ENCODE results near the gene DPP6.

Gene DPP6

GRCh38 chr7:154217688-154218340 is 165.6 kb downstream of the DPP6 start:
- H3K36me3 ChIP-seq (ENCODE audit: control insufficient read depth in 1 of 2, insufficient read depth in 2 of 2, low read length in 2 of 2): no peaks in the 10 kb centered on the region
- no peak overlapping the region for H3K27ac ChIP-seq (ENCODE audit: low read depth, low read length)

DNA sequence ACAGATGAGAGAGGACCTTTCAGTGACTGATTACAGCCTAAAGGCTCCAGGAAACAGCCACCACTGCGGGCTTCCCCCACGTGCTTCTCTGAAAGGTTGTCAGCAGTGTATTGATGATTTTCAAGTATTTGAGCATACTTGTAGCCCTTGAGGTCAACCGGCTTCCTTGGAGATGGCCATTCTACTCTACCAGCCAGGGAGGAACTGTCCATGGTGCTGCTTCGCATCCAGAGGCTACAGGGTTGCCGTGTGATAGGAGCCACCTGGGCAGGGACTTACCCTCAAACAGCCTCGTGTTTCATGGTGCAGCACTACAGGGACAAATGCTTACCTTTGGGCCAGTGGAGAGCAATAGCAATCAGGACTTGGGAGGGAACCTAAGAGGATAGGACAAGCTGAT is 179.5 kb downstream of the DPP6 start:
- H3K27me3 ChIP-seq (ENCODE audit: control insufficient read depth in 1 of 2, insufficient read depth in 2 of 2, low read length in 2 of 2): no peaks in the 10 kb centered on the region
- no peaks in the 10 kb centered on the region for H3K4me1 ChIP-seq (ENCODE audit: control insufficient read depth in 1 of 2, insufficient read depth in 2 of 2, low read length in 2 of 2)
- H3K4me3 ChIP-seq (ENCODE audit: low read depth in 1 of 2, low read length in 2 of 2): no peak overlapping the region
- no peaks in the 10 kb centered on the region for H3K36me3 ChIP-seq (ENCODE audit: control insufficient read depth in 1 of 2, insufficient read depth in 2 of 2, low read length in 2 of 2)
- no peak overlapping the region for H3K9ac ChIP-seq (ENCODE audit: low read depth in 1 of 2, low read length in 2 of 2)
- H3K9me3 ChIP-seq (ENCODE audit: control insufficient read depth in 1 of 2, low read length in 2 of 2): peaks cover 23 to 29% of the 10 kb centered on the region in 2 donors
- H3K27ac ChIP-seq (ENCODE audit: low read depth, low read length): no peak overlapping the region

More at GRCh38 chr7:154217688-154218340, 165.6 kb downstream of the DPP6 start:
- Histone ChIP-seq H3K4me1 (ENCODE audit: control insufficient read depth in 1 of 2, insufficient read depth in 2 of 2, low read length in 2 of 2) (no peaks in the 10 kb centered on the region), H3K9ac (ENCODE audit: low read depth in 1 of 2, low read length in 2 of 2) (no peak overlapping the region), H3K27me3 (ENCODE audit: control insufficient read depth in 1 of 2, insufficient read depth in 2 of 2, low read length in 2 of 2) (no peaks in the 10 kb centered on the region), H3K4me3 (ENCODE audit: low read depth in 1 of 2, low read length in 2 of 2) (no peak overlapping the region), H3K9me3 (ENCODE audit: control insufficient read depth in 1 of 2, low read length in 2 of 2) (peaks cover 22 to 28% of the 10 kb centered on the region in 2 donors)

- no peak overlapping the region for H3K27ac ChIP-seq (ENCODE audit: low read depth, low read length)
- no peak overlapping the region for H3K9ac ChIP-seq (ENCODE audit: low read depth in 1 of 2, low read length in 2 of 2)
- H3K4me1 ChIP-seq (ENCODE audit: control insufficient read depth in 1 of 2, insufficient read depth in 2 of 2, low read length in 2 of 2): no peaks in the 10 kb centered on the region
- H3K36me3 ChIP-seq (ENCODE audit: control insufficient read depth in 1 of 2, insufficient read depth in 2 of 2, low read length in 2 of 2): no peaks in the 10 kb centered on the region
- H3K27me3 ChIP-seq (ENCODE audit: control insufficient read depth in 1 of 2, insufficient read depth in 2 of 2, low read length in 2 of 2): no peaks in the 10 kb centered on the region
- peaks cover 28 to 30% of the 10 kb centered on the region in 2 donors for H3K9me3 ChIP-seq (ENCODE audit: control insufficient read depth in 1 of 2, low read length in 2 of 2)
- no peak overlapping the region for H3K4me3 ChIP-seq (ENCODE audit: low read depth in 1 of 2, low read length in 2 of 2)
Measured at GRCh38 chr7:154232700-154233099, 180.5 kb downstream of the DPP6 start.

GRCh38 chr7:154241988-154242387 is 189.8 kb downstream of the DPP6 start:
- Histone ChIP-seq H3K27me3 (ENCODE audit: control insufficient read depth in 1 of 2, insufficient read depth in 2 of 2, low read length in 2 of 2) (no peaks in the 10 kb centered on the region), H3K9me3 (ENCODE audit: control insufficient read depth in 1 of 2, low read length in 2 of 2) (peaks cover 17 to 19% of the 10 kb centered on the region in 2 donors), H3K4me1 (ENCODE audit: control insufficient read depth in 1 of 2, insufficient read depth in 2 of 2, low read length in 2 of 2) (no peaks in the 10 kb centered on the region), H3K9ac (ENCODE audit: low read depth in 1 of 2, low read length in 2 of 2) (no peak overlapping the region), H3K36me3 (ENCODE audit: control insufficient read depth in 1 of 2, insufficient read depth in 2 of 2, low read length in 2 of 2) (no peaks in the 10 kb centered on the region), H3K27ac (ENCODE audit: low read depth, low read length) (no peak overlapping the region), H3K4me3 (ENCODE audit: low read depth in 1 of 2, low read length in 2 of 2) (no peak overlapping the region)

- Histone ChIP-seq H3K4me3 (ENCODE audit: low read depth in 1 of 2, low read length in 2 of 2) (no peak overlapping the region), H3K4me1 (ENCODE audit: control insufficient read depth in 1 of 2, insufficient read depth in 2 of 2, low read length in 2 of 2) (no peaks in the 10 kb centered on the region), H3K27me3 (ENCODE audit: control insufficient read depth in 1 of 2, insufficient read depth in 2 of 2, low read length in 2 of 2) (no peaks in the 10 kb centered on the region)
Measured at GRCh38 chr7:154242709-154243108, 190.5 kb downstream of the DPP6 start.

DNA sequence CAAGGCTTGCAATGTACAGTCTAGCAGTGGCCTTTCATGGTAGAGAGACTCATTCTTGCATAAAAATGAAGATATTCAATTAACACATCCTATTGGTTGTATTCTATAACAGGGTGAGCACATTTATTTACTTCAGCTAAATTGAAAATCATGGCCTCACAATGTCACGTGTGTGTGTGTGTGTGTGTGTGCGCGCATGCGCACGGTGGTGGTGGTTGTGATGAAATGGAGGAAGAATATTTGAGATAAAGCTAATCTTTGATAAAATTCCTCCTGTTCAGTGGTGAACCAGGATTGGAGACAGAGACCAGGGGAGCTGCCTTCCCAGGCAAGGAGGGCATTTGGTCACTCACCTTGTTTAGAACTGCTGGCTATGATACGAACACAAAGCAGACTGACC is 199.8 kb downstream of the DPP6 start:
- Histone ChIP-seq H3K9me3 (ENCODE audit: control insufficient read depth in 1 of 2, low read length in 2 of 2) (peaks cover 0 to 6% of the 10 kb centered on the region in 2 donors), H3K9ac (ENCODE audit: low read depth in 1 of 2, low read length in 2 of 2) (no peak overlapping the region), H3K36me3 (ENCODE audit: control insufficient read depth in 1 of 2, insufficient read depth in 2 of 2, low read length in 2 of 2) (no peaks in the 10 kb centered on the region), H3K27me3 (ENCODE audit: control insufficient read depth in 1 of 2, insufficient read depth in 2 of 2, low read length in 2 of 2) (no peaks in the 10 kb centered on the region), H3K4me3 (ENCODE audit: low read depth in 1 of 2, low read length in 2 of 2) (no peak overlapping the region), H3K27ac (ENCODE audit: low read depth, low read length) (no peak overlapping the region), H3K4me1 (ENCODE audit: control insufficient read depth in 1 of 2, insufficient read depth in 2 of 2, low read length in 2 of 2) (no peaks in the 10 kb centered on the region)

More at GRCh38 chr7:154242709-154243108, 190.5 kb downstream of the DPP6 start:
- Histone ChIP-seq H3K36me3 (ENCODE audit: control insufficient read depth in 1 of 2, insufficient read depth in 2 of 2, low read length in 2 of 2) (no peaks in the 10 kb centered on the region), H3K27ac (ENCODE audit: low read depth, low read length) (no peak overlapping the region), H3K9ac (ENCODE audit: low read depth in 1 of 2, low read length in 2 of 2) (no peak overlapping the region), H3K9me3 (ENCODE audit: control insufficient read depth in 1 of 2, low read length in 2 of 2) (peaks cover 12 to 17% of the 10 kb centered on the region in 2 donors)

GRCh38 chr7:154253810-154254209 is 201.6 kb downstream of the DPP6 start:
- Histone ChIP-seq H3K4me1 (ENCODE audit: control insufficient read depth in 1 of 2, insufficient read depth in 2 of 2, low read length in 2 of 2) (no peaks in the 10 kb centered on the region), H3K27ac (ENCODE audit: low read depth, low read length) (no peak overlapping the region), H3K9me3 (ENCODE audit: control insufficient read depth in 1 of 2, low read length in 2 of 2) (peaks cover 0 to 12% of the 10 kb centered on the region in 2 donors), H3K36me3 (ENCODE audit: control insufficient read depth in 1 of 2, insufficient read depth in 2 of 2, low read length in 2 of 2) (no peaks in the 10 kb centered on the region), H3K27me3 (ENCODE audit: control insufficient read depth in 1 of 2, insufficient read depth in 2 of 2, low read length in 2 of 2) (no peaks in the 10 kb centered on the region), H3K9ac (ENCODE audit: low read depth in 1 of 2, low read length in 2 of 2) (no peak overlapping the region), H3K4me3 (ENCODE audit: low read depth in 1 of 2, low read length in 2 of 2) (no peak overlapping the region)

DNA sequence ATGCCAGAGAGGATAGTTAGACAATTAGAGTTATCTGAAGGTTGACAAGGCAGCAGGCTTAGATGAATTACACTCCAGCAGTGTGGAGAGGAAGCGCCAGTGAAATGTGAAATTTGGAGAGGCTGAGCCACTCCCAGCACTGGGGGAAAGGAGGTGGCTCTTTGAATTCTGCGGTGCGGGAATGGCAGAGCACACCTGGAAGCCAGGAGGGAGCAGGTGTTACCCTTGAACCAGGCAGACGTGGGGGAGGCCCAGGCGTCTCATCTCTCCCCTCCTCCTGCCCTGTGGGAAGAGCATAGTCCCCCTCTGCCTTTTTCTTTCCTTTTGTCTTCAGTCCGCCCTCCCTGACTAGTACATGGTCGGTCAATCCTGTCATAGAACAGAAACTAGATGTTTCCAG is 203.1 kb downstream of the DPP6 start:
- Histone ChIP-seq H3K27me3 (ENCODE audit: control insufficient read depth in 1 of 2, insufficient read depth in 2 of 2, low read length in 2 of 2) (no peaks in the 10 kb centered on the region), H3K9ac (ENCODE audit: low read depth in 1 of 2, low read length in 2 of 2) (no peak overlapping the region), H3K4me1 (ENCODE audit: control insufficient read depth in 1 of 2, insufficient read depth in 2 of 2, low read length in 2 of 2) (no peaks in the 10 kb centered on the region), H3K36me3 (ENCODE audit: control insufficient read depth in 1 of 2, insufficient read depth in 2 of 2, low read length in 2 of 2) (no peaks in the 10 kb centered on the region), H3K4me3 (ENCODE audit: low read depth in 1 of 2, low read length in 2 of 2) (no peak overlapping the region), H3K9me3 (ENCODE audit: control insufficient read depth in 1 of 2, low read length in 2 of 2) (peaks cover 0 to 16% of the 10 kb centered on the region in 2 donors), H3K27ac (ENCODE audit: low read depth, low read length) (no peak overlapping the region)

DNA sequence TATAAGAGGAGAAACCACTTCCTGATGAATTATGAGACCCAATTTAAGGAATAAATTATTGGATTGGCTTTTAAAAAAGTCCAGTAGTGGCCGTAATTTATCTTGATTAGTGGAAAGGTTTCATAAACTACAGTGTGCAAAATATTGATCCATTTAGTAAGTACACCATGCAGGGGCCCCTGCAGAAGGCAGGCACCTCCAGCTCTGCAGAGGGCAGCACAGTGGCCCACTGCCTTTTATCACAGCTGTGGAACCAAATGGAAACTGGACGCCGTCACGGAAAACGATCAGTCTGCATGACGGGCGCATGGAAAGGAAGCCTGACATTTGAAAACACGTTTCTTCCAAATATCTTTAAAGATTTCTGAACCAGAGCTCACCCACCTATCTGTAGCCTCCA is 204.0 kb downstream of the DPP6 start:
- Histone ChIP-seq H3K27ac (ENCODE audit: low read depth, low read length) (no peak overlapping the region), H3K4me3 (ENCODE audit: low read depth in 1 of 2, low read length in 2 of 2) (no peak overlapping the region), H3K4me1 (ENCODE audit: control insufficient read depth in 1 of 2, insufficient read depth in 2 of 2, low read length in 2 of 2) (no peaks in the 10 kb centered on the region), H3K9me3 (ENCODE audit: control insufficient read depth in 1 of 2, low read length in 2 of 2) (peaks cover 0 to 14% of the 10 kb centered on the region in 2 donors), H3K36me3 (ENCODE audit: control insufficient read depth in 1 of 2, insufficient read depth in 2 of 2, low read length in 2 of 2) (no peaks in the 10 kb centered on the region), H3K9ac (ENCODE audit: low read depth in 1 of 2, low read length in 2 of 2) (no peak overlapping the region), H3K27me3 (ENCODE audit: control insufficient read depth in 1 of 2, insufficient read depth in 2 of 2, low read length in 2 of 2) (no peaks in the 10 kb centered on the region)

DNA sequence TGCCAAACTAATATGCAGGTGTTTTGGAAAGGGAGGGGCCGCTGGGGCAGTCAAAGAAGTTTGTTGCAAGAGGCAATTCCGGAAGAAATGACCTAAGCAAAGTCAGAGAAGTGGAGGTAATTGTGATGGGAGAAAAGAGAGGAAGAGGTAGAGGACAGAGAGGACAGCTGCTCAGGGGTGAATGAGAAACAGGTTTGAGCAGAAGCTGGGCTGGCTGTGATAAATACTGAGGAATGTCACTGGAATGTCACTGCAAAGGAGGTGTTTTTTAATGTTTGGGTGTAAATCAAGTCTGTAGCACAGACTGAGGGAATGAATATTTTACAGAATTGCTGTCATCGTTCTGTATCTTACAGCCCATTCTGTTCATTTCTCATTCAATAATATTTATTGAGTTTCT is 207.2 kb downstream of the DPP6 start:
- H3K27me3 ChIP-seq (ENCODE audit: control insufficient read depth in 1 of 2, insufficient read depth in 2 of 2, low read length in 2 of 2): no peaks in the 10 kb centered on the region
- no peak overlapping the region for H3K27ac ChIP-seq (ENCODE audit: low read depth, low read length)
- H3K9me3 ChIP-seq (ENCODE audit: control insufficient read depth in 1 of 2, low read length in 2 of 2): peaks cover 6 to 21% of the 10 kb centered on the region in 2 donors
- no peak overlapping the region for H3K4me3 ChIP-seq (ENCODE audit: low read depth in 1 of 2, low read length in 2 of 2)
- H3K4me1 ChIP-seq (ENCODE audit: control insufficient read depth in 1 of 2, insufficient read depth in 2 of 2, low read length in 2 of 2): no peaks in the 10 kb centered on the region
- H3K36me3 ChIP-seq (ENCODE audit: control insufficient read depth in 1 of 2, insufficient read depth in 2 of 2, low read length in 2 of 2): no peaks in the 10 kb centered on the region
- no peak overlapping the region for H3K9ac ChIP-seq (ENCODE audit: low read depth in 1 of 2, low read length in 2 of 2)
